HAP-1 (cell line): Measurements from ENCODE around the gene BCAR3.

ENCODE experiments used
- DNase-seq, 2 experiments: peaks; one replicate each; pipeline ENCODE4 v3.0.0-alpha.2; 2016 to 2020; ENCODE audit warnings: low spot score in 2 of 2
- H3K27me3 ChIP-seq: fragments of 250-450 bp; sonication (Bioruptor Pico); 2 replicates; pipeline ENCODE4 v1.5.1; 2020; ENCODE audit warnings: low read depth, mild to moderate bottlenecking, moderate library complexity
- H3K36me3 ChIP-seq: fragments of 250-450 bp; sonication (Bioruptor Pico); replicated peaks from 2 replicates; pipeline ENCODE4 v1.5.1; 2020; ENCODE audit warnings: mild to moderate bottlenecking
- H3K4me1 ChIP-seq: fragments of 250-450 bp; sonication (Bioruptor Pico); 2 replicates; pipeline ENCODE4 v1.5.1; 2020; ENCODE audit warnings: mild to moderate bottlenecking
- H3K4me3 ChIP-seq: fragments of 250-450 bp; sonication (Bioruptor Pico); 2 replicates; pipeline ENCODE4 v1.5.1; 2020; ENCODE audit warnings: mild to moderate bottlenecking, moderate library complexity
- H3K9me3 ChIP-seq: fragments of 250-450 bp; sonication (Bioruptor Pico); 2 replicates; pipeline ENCODE4 v1.5.1; 2020; ENCODE audit warnings: mild to moderate bottlenecking, moderate library complexity
- in situ Hi-C: fragments of 300-500 bp; cut with MboI; formaldehyde crosslinking; loops from 3 replicates; pipeline ENCODE4 v1.14.3; 2020; ENCODE audit warnings: low sequenced_read_pairs, inconsistent platforms, mixed read lengths

Gene BCAR3

GRCh38 chr1:93681101-93681988, at the start of gene BCAR3:
BCAR3 (minus strand) TSS chr1:93681837; CDS start chr1:93674930, 6,907 bp downstream.
- no peaks in the 10 kb centered on the region for H3K9me3 ChIP-seq
- peak within 1 kb of the TSS; percentile 43 for H3K4me3 ChIP-seq
- peaks cover 5% of the 10 kb centered on the region for H3K4me1 ChIP-seq
- no peaks in the 10 kb centered on the region for H3K36me3 ChIP-seq
- in situ Hi-C loops, result no loop called here
- peaks cover 2% of the 10 kb centered on the region; the same call in 1 of the 2 replicates for H3K27me3 ChIP-seq
- DNase-seq, result peak; percentile 20 to 72

- no peak overlapping the region for H3K4me3 ChIP-seq
- H3K27me3 ChIP-seq, result no peaks in the 10 kb centered on the region
- no peaks in the 10 kb centered on the region for H3K9me3 ChIP-seq
- H3K4me1 ChIP-seq, result peaks cover 11% of the 10 kb centered on the region
- no peak for DNase-seq
- in situ Hi-C loops, result no loop called here
- H3K36me3 ChIP-seq, result no peaks in the 10 kb centered on the region
Measured at GRCh38 chr1:93730621-93731020, 49.0 kb upstream of the BCAR3 start.

- H3K36me3 ChIP-seq, result no peaks in the 10 kb centered on the region
- H3K4me3 ChIP-seq, result no peak overlapping the region
- H3K9me3 ChIP-seq, result no peaks in the 10 kb centered on the region
- peaks cover 11% of the 10 kb centered on the region for H3K4me1 ChIP-seq
- in situ Hi-C loops, result no loop called here
- DNase-seq, result no peak
- no peaks in the 10 kb centered on the region for H3K27me3 ChIP-seq
Measured at GRCh38 chr1:93729906-93730305, 48.3 kb upstream of the BCAR3 start.

GRCh38 chr1:93729502-93729901, 47.9 kb upstream of the BCAR3 start:
- in situ Hi-C loops, result no loop called here
- DNase-seq, result no peak
- no peaks in the 10 kb centered on the region for H3K9me3 ChIP-seq
- no peaks in the 10 kb centered on the region for H3K36me3 ChIP-seq
- peaks cover 11% of the 10 kb centered on the region for H3K4me1 ChIP-seq
- no peaks in the 10 kb centered on the region for H3K27me3 ChIP-seq
- no peak overlapping the region for H3K4me3 ChIP-seq

- DNase-seq, result no peak
- no peaks in the 10 kb centered on the region for H3K9me3 ChIP-seq
- no peak overlapping the region for H3K4me3 ChIP-seq
- no peaks in the 10 kb centered on the region for H3K36me3 ChIP-seq
- in situ Hi-C loops, result no loop called here
- H3K4me1 ChIP-seq, result peaks cover 13% of the 10 kb centered on the region
- H3K27me3 ChIP-seq, result no peaks in the 10 kb centered on the region
Measured at GRCh38 chr1:93728480-93729131, 47.0 kb upstream of the BCAR3 start.

GRCh38 chr1:93723733-93724270, 42.2 kb upstream of the BCAR3 start:
- in situ Hi-C loops, result no loop called here
- DNase-seq, result no peak
- no peaks in the 10 kb centered on the region for H3K27me3 ChIP-seq
- no peak overlapping the region for H3K4me3 ChIP-seq
- no peaks in the 10 kb centered on the region for H3K36me3 ChIP-seq
- peaks cover 34% of the 10 kb centered on the region for H3K4me1 ChIP-seq
- no peaks in the 10 kb centered on the region for H3K9me3 ChIP-seq

GRCh38 chr1:93723110-93723509, 41.5 kb upstream of the BCAR3 start:
- no peaks in the 10 kb centered on the region for H3K9me3 ChIP-seq
- H3K27me3 ChIP-seq, result no peaks in the 10 kb centered on the region
- peak in 1 of 2 experiments; percentile 21 for DNase-seq
- H3K4me1 ChIP-seq, result peaks cover 34% of the 10 kb centered on the region
- no peaks in the 10 kb centered on the region for H3K36me3 ChIP-seq
- in situ Hi-C loops, result no loop called here
- H3K4me3 ChIP-seq, result no peak overlapping the region

- H3K9me3 ChIP-seq, result no peaks in the 10 kb centered on the region
- H3K27me3 ChIP-seq, result no peaks in the 10 kb centered on the region
- peak; percentile 74 to 80 for DNase-seq
- in situ Hi-C loops, result no loop called here
- H3K4me3 ChIP-seq, result no peak overlapping the region
- H3K4me1 ChIP-seq, result peaks cover 32% of the 10 kb centered on the region
- no peaks in the 10 kb centered on the region for H3K36me3 ChIP-seq
Measured at GRCh38 chr1:93722081-93723031, 40.7 kb upstream of the BCAR3 start.

- no peaks in the 10 kb centered on the region for H3K9me3 ChIP-seq
- H3K36me3 ChIP-seq, result no peaks in the 10 kb centered on the region
- DNase-seq, result no peak
- H3K4me3 ChIP-seq, result no peak overlapping the region
- H3K4me1 ChIP-seq, result peaks cover 23% of the 10 kb centered on the region
- in situ Hi-C loops, result no loop called here
- H3K27me3 ChIP-seq, result no peaks in the 10 kb centered on the region
Measured at GRCh38 chr1:93720956-93721626, 39.5 kb upstream of the BCAR3 start.

- in situ Hi-C loops, result no loop called here
- H3K36me3 ChIP-seq, result no peaks in the 10 kb centered on the region
- DNase-seq, result no peak
- H3K4me1 ChIP-seq, result peaks cover 11% of the 10 kb centered on the region
- no peak overlapping the region for H3K4me3 ChIP-seq
- no peaks in the 10 kb centered on the region for H3K27me3 ChIP-seq
- H3K9me3 ChIP-seq, result no peaks in the 10 kb centered on the region
Measured at GRCh38 chr1:93717640-93718039, 36.0 kb upstream of the BCAR3 start.

- no peaks in the 10 kb centered on the region for H3K27me3 ChIP-seq
- no peaks in the 10 kb centered on the region for H3K36me3 ChIP-seq
- in situ Hi-C loops, result no loop called here
- H3K4me1 ChIP-seq, result peaks cover 4% of the 10 kb centered on the region
- no peak for DNase-seq
- no peak overlapping the region for H3K4me3 ChIP-seq
- H3K9me3 ChIP-seq, result no peaks in the 10 kb centered on the region
Measured at GRCh38 chr1:93716941-93717368, 35.3 kb upstream of the BCAR3 start.

GRCh38 chr1:93716163-93716562, 34.5 kb upstream of the BCAR3 start:
- Histone ChIP-seq H3K4me1 (no peaks in the 10 kb centered on the region), H3K9me3 (no peaks in the 10 kb centered on the region), H3K36me3 (no peaks in the 10 kb centered on the region), H3K4me3 (no peak overlapping the region), H3K27me3 (no peaks in the 10 kb centered on the region)
- in situ Hi-C loops, result no loop called here
- DNase-seq, result no peak
